HG03469 (cell line): ENCODE results near the gene EPHA4.

Source experiments
- ATAC-seq: cut with Tn5 transposase; IDR thresholded peaks from one replicate; pipeline ENCODE4 v1.9.1; 2021; ENCODE audit warnings: mild to moderate bottlenecking, moderate library complexity, moderate number of reproducible peaks; ENCODE audit not compliant: unreplicated experiment

Gene EPHA4

GRCh38 chr2:221572219-221572820 is at the start of gene EPHA4:
TSS of gene EPHA4 (minus strand) at chr2:221572304. CDS start at chr2:221572248, 56 bp downstream.
- peak; percentile 91 for ATAC-seq

GRCh38 chr2:221618007-221618406 is 45.9 kb upstream of the EPHA4 start:
- ATAC-seq, result no peak

DNA sequence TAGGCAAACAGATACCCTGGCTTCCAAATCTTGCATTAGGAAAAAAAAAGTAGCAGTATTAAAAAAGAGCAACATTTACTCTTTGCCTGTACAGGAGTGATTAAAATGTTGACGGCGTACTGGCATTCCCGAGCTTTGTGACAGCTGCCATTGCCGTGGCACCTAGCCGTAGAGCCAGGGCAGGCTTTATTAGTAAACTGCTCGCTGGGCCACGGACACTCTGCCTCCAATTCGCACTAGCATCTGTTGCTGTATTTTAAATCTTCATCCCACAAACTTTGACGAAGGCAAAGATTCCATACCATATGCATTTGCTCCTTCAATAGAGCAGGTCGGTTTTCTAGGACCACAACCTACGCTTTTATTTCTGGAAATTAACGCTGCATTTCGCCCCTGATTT is 44.5 kb upstream of the EPHA4 start:
- no peak for ATAC-seq

DNA sequence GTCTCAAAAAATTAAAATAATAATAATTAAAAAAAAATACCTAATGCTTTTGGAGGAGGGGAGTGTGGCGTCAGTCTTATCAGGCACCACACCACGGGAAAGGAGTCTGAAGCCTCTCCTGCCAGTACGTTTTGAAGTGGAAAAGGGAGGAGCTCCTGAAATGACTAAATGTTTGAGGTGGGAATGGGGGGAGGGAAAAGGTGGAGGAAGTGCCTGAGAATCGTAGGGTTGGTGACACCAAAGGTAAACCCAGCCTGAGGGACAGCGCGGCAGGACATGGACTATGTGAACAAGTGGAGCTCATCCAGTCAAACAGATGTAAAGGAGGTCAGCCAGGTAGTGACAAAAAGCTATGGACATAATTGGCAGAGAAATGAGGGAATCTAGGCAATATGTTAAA is 42.2 kb upstream of the EPHA4 start:
- ATAC-seq, result no peak

DNA sequence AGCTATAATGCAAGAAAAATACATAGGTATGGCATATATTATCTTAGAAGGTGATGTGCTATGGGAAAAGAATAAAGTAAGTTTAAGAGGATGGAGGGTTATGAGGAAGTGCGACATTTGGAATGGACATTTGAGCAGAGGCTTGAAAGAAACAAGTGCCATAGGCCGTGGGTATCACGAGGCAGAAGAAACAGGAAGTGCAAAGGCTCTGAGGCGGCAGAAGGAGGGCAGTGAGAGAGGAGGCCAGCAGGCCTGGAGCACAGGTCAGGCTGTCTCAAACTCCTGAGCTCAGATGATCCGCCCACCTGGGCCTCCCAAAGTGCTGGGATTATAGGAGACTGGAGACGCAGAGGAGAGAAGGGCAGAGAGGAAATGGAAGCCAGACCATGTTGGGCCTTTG is 40.7 kb upstream of the EPHA4 start:
- no peak for ATAC-seq

- no peak for ATAC-seq
Measured at GRCh38 chr2:221612161-221612560, 40.1 kb upstream of the EPHA4 start.

- ATAC-seq, result no peak
Measured at GRCh38 chr2:221610675-221611074, 38.6 kb upstream of the EPHA4 start.

GRCh38 chr2:221610255-221610654 is 38.2 kb upstream of the EPHA4 start:
- no peak for ATAC-seq

DNA sequence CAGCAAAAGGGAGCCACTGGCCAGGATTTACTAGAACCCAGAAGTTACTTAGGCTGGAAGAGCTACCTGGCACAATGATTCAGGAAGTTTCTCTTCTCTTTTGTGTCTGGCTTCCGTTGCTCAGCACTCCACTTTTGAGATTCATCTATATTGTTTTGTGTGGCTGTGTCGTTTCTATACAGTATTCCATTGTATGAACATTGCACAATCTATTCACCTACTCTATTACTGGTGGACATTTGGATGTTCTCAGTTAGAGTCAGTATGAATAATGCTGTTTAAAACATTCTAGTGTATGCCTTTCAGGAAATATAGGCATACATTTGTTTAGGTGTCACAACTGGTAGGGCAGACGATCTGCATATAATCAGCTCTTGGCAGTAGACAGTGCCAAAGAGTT is 36.3 kb upstream of the EPHA4 start:
- ATAC-seq, result no peak

GRCh38 chr2:221606424-221606823 is 34.3 kb upstream of the EPHA4 start:
- no peak for ATAC-seq

DNA sequence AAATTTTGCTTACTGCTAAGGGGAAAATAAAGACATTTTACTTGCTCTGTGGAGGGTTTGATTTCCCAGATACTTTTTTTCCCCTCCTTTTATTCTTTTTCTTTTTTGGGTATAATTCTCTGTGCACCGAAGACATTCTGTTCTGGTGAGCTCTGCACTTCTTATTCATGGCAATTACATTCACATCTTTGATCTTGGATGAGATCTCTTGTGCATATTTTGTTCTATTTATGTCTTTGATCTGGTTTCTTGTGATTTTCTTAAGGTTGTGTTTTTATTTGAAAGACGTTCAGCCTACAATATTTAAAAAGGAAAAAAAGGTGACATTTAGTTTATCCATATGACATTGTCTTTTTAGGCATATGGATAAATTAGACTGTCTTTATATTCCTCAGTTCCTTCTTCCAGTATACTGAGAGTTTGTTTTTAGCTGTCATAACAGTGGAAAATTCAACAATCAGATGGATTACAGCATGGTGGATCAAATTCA is 33.7 kb upstream of the EPHA4 start:
- ATAC-seq, result no peak

DNA sequence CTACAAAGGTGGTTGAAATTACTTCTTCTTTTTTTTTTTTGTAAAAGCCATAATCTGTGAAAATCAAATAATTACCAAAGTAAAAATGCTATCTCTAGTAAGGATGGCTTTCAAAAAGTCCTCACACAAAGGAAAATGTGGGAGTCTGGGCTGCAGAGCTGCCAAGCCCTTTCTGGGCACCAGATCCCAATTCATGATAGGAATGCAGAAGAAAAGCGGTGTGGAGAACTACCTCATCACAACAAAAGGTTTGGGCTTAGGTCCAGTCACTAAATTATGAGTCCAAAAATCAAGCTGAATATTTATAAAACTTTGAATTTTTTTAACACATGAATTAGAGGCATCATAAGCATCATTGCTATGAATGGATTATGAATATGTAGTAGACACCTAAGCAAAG is 30.8 kb upstream of the EPHA4 start:
- ATAC-seq, result no peak

DNA sequence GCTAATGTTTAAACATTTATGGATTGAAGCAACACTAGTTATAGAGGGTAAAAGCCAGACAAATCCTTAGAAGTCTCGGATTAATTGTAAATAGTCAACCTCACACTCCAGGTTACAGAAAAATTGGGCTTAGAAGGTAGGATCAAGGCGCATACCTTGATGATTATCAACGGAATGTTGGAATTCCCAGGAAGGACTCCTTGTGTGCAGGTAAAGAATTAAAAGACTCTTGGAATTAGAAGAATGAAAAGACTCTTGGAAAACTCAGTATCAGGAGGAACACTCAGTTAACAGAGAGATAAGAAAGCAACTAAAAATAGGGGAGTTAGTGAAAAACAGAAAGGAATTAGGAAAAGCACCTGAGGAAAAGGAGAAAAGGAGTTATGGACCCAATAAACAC is 29.3 kb upstream of the EPHA4 start:
- no peak for ATAC-seq

DNA sequence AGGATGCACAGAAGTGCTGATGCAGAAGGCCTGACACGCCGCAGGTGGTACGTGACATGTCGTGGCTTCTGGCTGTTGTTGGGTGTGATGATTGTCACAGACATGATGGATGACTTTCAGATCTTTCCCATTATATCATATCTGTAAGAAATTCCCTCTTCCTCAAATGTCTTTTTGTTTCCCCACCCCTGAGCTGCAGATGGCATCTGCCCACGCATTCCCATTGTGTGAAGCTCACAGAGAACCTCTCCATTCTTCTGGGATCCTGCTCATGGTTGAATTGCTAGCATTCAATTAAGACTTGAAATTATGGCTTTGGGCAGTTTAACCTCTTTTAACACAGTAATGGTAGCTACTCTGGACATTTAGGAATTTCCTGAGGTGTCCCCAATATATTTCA is 28.3 kb upstream of the EPHA4 start:
- no peak for ATAC-seq

- ATAC-seq, result no peak
Measured at GRCh38 chr2:221596192-221596591, 24.1 kb upstream of the EPHA4 start.

GRCh38 chr2:221590861-221591365 is 18.8 kb upstream of the EPHA4 start:
- no peak for ATAC-seq

DNA sequence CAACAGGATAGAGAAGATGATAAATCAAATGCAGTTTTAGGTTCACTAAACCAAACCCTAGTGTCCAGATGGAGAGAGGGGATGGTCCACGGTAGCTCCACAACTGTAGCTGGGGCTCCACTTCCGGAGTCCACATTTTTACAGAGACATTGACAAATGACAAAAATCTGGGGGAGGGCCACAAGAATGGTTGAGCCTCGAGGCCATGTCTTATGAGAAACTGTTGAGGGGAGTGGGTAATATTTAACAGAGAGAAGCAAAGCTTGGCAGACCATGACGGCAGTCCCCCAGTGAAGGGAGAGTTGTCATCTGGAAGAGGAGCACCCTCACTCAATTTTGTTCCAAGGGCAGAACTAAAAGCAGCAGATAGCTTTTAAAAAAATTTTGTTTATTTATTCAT is 17.6 kb upstream of the EPHA4 start:
- no peak for ATAC-seq

DNA sequence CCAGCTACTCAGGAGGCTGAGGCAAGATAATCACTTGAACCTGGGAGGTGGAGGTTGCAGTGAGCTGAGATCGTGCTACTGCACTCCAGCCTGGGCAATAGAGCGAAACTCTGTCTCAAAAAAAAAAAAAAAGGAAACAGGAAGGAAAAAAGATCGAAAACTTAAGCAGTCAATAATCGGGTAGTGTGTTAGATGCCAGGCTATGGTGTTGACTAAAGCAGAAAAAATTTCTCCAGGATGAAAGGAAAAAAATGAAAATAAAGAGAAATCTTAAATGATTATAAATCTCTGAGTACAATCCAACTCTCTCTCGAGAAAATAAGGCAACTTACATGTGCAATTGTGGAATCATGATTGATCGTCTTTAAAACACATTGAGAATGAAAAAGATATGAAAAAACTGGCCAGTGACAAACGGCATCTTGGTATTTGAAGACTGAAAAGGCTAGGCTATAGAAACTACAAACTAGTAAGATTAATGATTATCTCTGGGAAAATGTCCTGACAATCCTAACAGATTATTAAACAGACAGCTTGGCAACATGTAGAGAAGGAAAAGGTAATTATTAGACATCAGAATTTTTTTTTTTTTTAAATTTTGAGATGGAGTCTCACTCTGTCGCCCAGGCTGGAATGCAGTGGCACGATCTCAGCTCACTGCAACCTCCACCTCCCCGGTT is 16.3 kb upstream of the EPHA4 start:
- ATAC-seq, result no peak

DNA sequence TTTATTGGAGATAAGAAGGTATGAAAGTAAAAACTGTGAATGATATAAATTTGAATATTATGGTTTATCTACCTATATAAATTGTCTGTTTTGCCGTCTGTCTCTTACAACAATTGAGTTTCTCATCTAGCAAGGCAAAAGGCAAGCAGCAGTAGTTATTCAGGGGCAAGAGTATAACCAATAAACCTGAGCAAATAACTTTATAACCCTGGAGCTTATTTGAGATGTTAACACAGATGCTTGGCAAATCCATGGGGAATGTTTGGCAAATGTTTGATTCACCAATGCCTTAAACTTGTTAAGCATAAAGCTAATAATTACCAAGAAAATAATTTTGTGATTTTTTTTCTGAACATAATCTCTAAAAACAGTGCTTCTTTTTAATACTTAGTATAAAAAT is 9.9 kb upstream of the EPHA4 start:
- no peak for ATAC-seq

DNA sequence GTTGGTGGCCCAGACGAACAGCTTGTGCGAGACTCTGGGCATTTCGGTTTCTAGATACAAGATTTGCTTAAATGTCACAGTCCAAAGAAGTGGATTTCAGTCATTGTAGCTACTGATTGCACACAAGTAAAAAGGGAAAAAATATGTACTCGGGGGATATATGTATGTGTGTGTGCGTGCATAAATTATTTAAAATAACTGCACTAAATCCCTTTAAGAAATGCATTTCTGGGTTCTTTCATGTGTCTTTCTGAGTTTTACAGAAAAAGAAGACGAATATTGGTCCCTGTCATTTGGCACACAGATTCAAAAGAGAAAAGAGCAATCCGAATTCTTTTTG is 2.1 kb upstream of the EPHA4 start:
- no peak for ATAC-seq

- peak; percentile 38 for ATAC-seq
Measured at GRCh38 chr2:221573430-221574230, 1.5 kb upstream of the EPHA4 start.
